ENCODE measurements around the gene ANOS1.
A peak's percentile ranks its signal among the peaks of the same experiment; 100 is the strongest.
"Not testable (repeated sequence)": the region's sequence is repeated elsewhere in the genome, so short reads cannot be mapped to it uniquely, and the experiment has no call there.

ANOS1 gene

GRCh38 chrX:8604131-8604530, 127.8 kb downstream of the ANOS1 start:
- DNase-seq, result no peak

GRCh38 chrX:8591501-8591900, 140.4 kb downstream of the ANOS1 start:
- DNase-seq, result no peak

- no peak for DNase-seq
Observed at GRCh38 chrX:8586953-8587352, 145.0 kb downstream of the ANOS1 start.

- no peak for DNase-seq
Observed at GRCh38 chrX:8579602-8580001, 152.3 kb downstream of the ANOS1 start.

- no peak for DNase-seq
Observed at GRCh38 chrX:8576821-8577220, 155.1 kb downstream of the ANOS1 start.

- DNase-seq, result no peak
Observed at GRCh38 chrX:8565729-8566128, 166.2 kb downstream of the ANOS1 start.

GRCh38 chrX:8548446-8548845, 183.5 kb downstream of the ANOS1 start:
- no peak for DNase-seq

- DNase-seq, result no peak
Observed at GRCh38 chrX:8546715-8547114, 185.2 kb downstream of the ANOS1 start.

- no peak for DNase-seq
Observed at GRCh38 chrX:8520791-8521190, 211.1 kb downstream of the ANOS1 start.

GRCh38 chrX:8520178-8520577, 211.8 kb downstream of the ANOS1 start:
- DNase-seq, result no peak

GRCh38 chrX:8504451-8504850, 227.5 kb downstream of the ANOS1 start:
- no peak for DNase-seq

- not testable (repeated sequence) for DNase-seq
Observed at GRCh38 chrX:8502101-8502500, 229.8 kb downstream of the ANOS1 start.

- no peak for DNase-seq
Observed at GRCh38 chrX:8500203-8500602, 231.7 kb downstream of the ANOS1 start.

GRCh38 chrX:8495036-8495435, 236.9 kb downstream of the ANOS1 start:
- not testable (repeated sequence) for DNase-seq

- peak in 2 of 3 experiments; percentile 25 to 85 for DNase-seq
Observed at GRCh38 chrX:8484360-8484949, 247.5 kb downstream of the ANOS1 start.
